NCI-H748 (cell line): ENCODE measurements around the gene SWT1.
A peak's percentile ranks its signal among the peaks of the same experiment; 100 is the strongest.
"Not testable (repeated sequence)": the region's sequence is repeated elsewhere in the genome, so short reads cannot be mapped to it uniquely, and the experiment has no call there.

ENCODE experiments used
- DNase-seq: peaks from one replicate; lab custom pipeline; 2025; ENCODE audit not compliant: unreplicated experiment; lab: John Stamatoyannopoulos, UW

Gene SWT1

GRCh38 chr1:185244015-185244747, 87.2 kb downstream of the SWT1 start:
- DNase-seq = no peak

- no peak for DNase-seq
Measured at GRCh38 chr1:185245466-185245865, 88.5 kb downstream of the SWT1 start.

- DNase-seq = no peak
Measured at GRCh38 chr1:185249563-185249962, 92.6 kb downstream of the SWT1 start.

- no peak for DNase-seq
Measured at GRCh38 chr1:185250063-185250462, 93.1 kb downstream of the SWT1 start.

- not testable (repeated sequence) for DNase-seq
Measured at GRCh38 chr1:185251928-185252327, 95.0 kb downstream of the SWT1 start.

- DNase-seq = not testable (repeated sequence)
Measured at GRCh38 chr1:185252404-185252803, 95.4 kb downstream of the SWT1 start.

GRCh38 chr1:185255595-185255994, 98.6 kb downstream of the SWT1 start:
- not testable (repeated sequence) for DNase-seq

GRCh38 chr1:185257116-185257949, 100.4 kb downstream of the SWT1 start:
- DNase-seq = peak; percentile 19

- no peak for DNase-seq
Measured at GRCh38 chr1:185257950-185258208, 100.9 kb downstream of the SWT1 start.

- DNase-seq = no peak
Measured at GRCh38 chr1:185258676-185259075, 101.7 kb downstream of the SWT1 start.

GRCh38 chr1:185260611-185261010, 103.6 kb downstream of the SWT1 start:
- no peak for DNase-seq

- DNase-seq = no peak
Measured at GRCh38 chr1:185262151-185262550, 105.2 kb downstream of the SWT1 start.

- DNase-seq = no peak
Measured at GRCh38 chr1:185263292-185263691, 106.3 kb downstream of the SWT1 start.

- DNase-seq = no peak
Measured at GRCh38 chr1:185263780-185264179, 106.8 kb downstream of the SWT1 start.

GRCh38 chr1:185265314-185265713, 108.3 kb downstream of the SWT1 start:
- no peak for DNase-seq

- DNase-seq = no peak
Measured at GRCh38 chr1:185267301-185267700, 110.3 kb downstream of the SWT1 start.

- no peak for DNase-seq
Measured at GRCh38 chr1:185267701-185268100, 110.7 kb downstream of the SWT1 start.

- no peak for DNase-seq
Measured at GRCh38 chr1:185268352-185268751, 111.4 kb downstream of the SWT1 start.

GRCh38 chr1:185271921-185272320, 115.0 kb downstream of the SWT1 start:
- peak; percentile 4 for DNase-seq

GRCh38 chr1:185279571-185279970, 122.6 kb downstream of the SWT1 start:
- DNase-seq = no peak

- DNase-seq = no peak
Measured at GRCh38 chr1:185280589-185280988, 123.6 kb downstream of the SWT1 start.

- DNase-seq = no peak
Measured at GRCh38 chr1:185281245-185281644, 124.3 kb downstream of the SWT1 start.

- peak; percentile 11 for DNase-seq
Measured at GRCh38 chr1:185284116-185284515, 127.1 kb downstream of the SWT1 start.
